KMS-11 (cell line): ENCODE data around the gene ITCH.

Source experiments
- H2AFZ ChIP-seq: fragments of 200-600 bp; sonication (generic); 2 replicates; pipeline ENCODE4 v1.6.1; 2016; ENCODE audit warnings: antibody characterized with exemption, mixed run types, low read depth
- H3K27ac ChIP-seq: fragments of 200-600 bp; sonication (generic); 2 replicates; pipeline ENCODE4 v1.6.1; 2016; ENCODE audit warnings: mild to moderate bottlenecking, mixed run types
- H3K27me3 ChIP-seq: fragments of 200-600 bp; sonication (generic); 2 replicates; pipeline ENCODE4 v1.6.1; 2017; ENCODE audit warnings: mild to moderate bottlenecking, low read depth, mixed run types, moderate library complexity; ENCODE audit not compliant: insufficient read depth
- H3K36me3 ChIP-seq: fragments of 200-600 bp; sonication (generic); 2 replicates; pipeline ENCODE4 v1.6.1; 2017; ENCODE audit warnings: mild to moderate bottlenecking, mixed run types; ENCODE audit not compliant: insufficient read depth
- H3K4me1 ChIP-seq: fragments of 200-600 bp; sonication (generic); 2 replicates; pipeline ENCODE4 v1.6.1; 2016; ENCODE audit warnings: mild to moderate bottlenecking, low read depth, mixed run types; ENCODE audit not compliant: poor library complexity, severe bottlenecking
- H3K4me2 ChIP-seq: fragments of 200-600 bp; sonication (generic); 2 replicates; pipeline ENCODE4 v1.7.0; 2016; ENCODE audit warnings: mild to moderate bottlenecking, mixed run types
- H3K4me3 ChIP-seq: fragments of 200-600 bp; sonication (generic); IDR thresholded peaks from 2 replicates; pipeline ENCODE4 v1.6.1; 2017; ENCODE audit warnings: low read depth, low read length, mixed read lengths; ENCODE audit not compliant: insufficient read depth
- H3K79me2 ChIP-seq: fragments of 200-600 bp; sonication (generic); 2 replicates; pipeline ENCODE4 v1.6.1; 2016; ENCODE audit warnings: low read depth, mixed run types; ENCODE audit not compliant: insufficient read depth
- H3K9ac ChIP-seq: fragments of 200-600 bp; sonication (generic); 2 replicates; pipeline ENCODE4 v1.6.1; 2016; ENCODE audit warnings: mild to moderate bottlenecking, mixed run types
- H4K20me1 ChIP-seq: fragments of 200-600 bp; sonication (generic); 2 replicates; pipeline ENCODE4 v1.6.1; 2016; ENCODE audit warnings: mild to moderate bottlenecking, mixed run types; ENCODE audit not compliant: insufficient read depth
- TF ChIP-seq, protein P1 (sequence below): fragments of 200-600 bp; sonication (generic); conservative IDR thresholded peaks from 2 replicates; pipeline ENCODE4 v1.6.1; 2017; ENCODE audit warnings: low read depth, mild to moderate bottlenecking, antibody characterized with exemption, low read length, moderate library complexity, mixed read lengths

Gene ITCH

DNA sequence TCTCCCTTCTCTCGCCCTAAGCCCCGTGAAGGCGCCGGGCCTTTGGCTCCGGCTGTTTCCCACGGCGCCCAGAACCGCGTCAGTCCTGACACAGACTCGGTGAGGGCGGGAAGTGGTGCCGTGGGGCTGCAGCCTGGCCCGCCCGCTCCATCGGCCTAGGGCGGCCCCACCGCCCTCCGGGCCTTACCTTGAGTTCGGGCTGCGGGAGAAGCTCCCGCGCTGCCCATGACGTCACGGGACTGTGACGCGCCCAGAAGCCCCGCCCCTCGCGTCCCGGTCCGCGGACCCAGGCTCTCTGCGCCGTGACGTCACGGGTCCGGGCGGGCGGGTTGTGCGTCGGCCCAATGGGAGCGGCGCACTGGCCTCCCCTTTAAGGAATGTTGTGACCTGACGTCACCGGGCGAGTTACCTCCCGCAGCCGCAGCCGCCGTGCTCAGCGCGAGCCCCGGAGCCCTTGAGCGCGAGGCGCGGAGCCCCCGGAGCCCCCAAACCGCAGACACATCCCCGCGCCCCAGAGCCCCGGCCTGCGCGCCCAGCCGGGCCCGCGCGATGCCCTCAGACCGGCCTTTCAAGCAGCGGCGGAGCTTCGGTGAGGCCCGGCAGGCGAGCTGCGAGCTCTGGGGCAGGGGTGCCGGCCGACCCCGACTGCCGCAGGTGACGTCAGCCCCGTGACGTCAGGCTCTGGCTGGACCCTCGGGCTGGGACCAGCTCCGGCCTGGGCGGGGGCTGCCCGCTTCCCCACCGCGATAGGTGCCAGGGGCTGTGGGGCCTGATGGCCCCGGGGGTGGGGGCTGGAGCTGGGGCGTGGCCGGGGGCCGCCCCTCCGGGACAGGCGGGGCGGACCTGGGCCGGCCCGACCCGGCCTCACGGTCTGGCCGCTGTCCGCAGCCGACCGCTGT, 195.5 kb downstream of the ITCH start, which contains the start of gene MAP1LC3A:
TSS of gene MAP1LC3A (plus strand) at position 399 of the 899 bp plus-strand sequence. CDS start at position 550, 151 bp downstream.
- no peak within 1 kb of the TSS for H3K27ac ChIP-seq
- TF ChIP-seq, protein P1, sequence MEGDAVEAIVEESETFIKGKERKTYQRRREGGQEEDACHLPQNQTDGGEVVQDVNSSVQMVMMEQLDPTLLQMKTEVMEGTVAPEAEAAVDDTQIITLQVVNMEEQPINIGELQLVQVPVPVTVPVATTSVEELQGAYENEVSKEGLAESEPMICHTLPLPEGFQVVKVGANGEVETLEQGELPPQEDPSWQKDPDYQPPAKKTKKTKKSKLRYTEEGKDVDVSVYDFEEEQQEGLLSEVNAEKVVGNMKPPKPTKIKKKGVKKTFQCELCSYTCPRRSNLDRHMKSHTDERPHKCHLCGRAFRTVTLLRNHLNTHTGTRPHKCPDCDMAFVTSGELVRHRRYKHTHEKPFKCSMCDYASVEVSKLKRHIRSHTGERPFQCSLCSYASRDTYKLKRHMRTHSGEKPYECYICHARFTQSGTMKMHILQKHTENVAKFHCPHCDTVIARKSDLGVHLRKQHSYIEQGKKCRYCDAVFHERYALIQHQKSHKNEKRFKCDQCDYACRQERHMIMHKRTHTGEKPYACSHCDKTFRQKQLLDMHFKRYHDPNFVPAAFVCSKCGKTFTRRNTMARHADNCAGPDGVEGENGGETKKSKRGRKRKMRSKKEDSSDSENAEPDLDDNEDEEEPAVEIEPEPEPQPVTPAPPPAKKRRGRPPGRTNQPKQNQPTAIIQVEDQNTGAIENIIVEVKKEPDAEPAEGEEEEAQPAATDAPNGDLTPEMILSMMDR: no peak

DNA sequence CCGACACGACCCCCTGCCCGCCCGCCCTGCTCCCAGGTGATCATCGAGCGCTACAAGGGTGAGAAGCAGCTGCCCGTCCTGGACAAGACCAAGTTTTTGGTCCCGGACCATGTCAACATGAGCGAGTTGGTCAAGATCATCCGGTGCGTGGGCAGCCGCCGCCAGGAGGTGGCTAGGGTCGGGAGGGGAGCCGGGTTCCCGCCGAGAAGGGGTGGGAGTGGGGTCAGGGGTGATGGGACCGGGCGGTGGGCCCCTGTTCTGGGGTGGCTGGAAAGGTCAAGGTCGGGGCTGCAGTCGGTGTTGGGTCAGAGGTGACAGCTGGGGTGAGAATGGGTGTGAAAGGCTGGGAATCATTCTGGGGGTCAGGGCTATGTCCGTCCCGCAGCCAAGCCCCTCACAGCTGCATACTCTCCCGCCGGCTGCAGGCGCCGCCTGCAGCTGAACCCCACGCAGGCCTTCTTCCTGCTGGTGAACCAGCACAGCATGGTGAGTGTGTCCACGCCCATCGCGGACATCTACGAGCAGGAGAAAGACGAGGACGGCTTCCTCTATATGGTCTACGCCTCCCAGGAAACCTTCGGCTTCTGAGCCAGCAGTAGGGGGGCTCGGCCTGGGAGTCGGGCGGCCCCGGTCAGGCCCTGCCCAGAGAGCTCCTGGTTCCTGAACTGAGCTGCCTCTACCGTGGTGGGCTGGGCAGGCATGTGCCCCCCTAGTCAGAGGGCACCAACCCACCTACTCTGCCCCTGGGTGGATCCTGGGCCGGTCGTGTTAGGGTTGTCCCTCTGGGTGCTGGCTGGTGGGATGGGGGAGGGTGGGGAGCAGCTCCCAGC, 196.5 kb downstream of the ITCH start:
- H3K27ac ChIP-seq: no peak overlapping the region
- H3K36me3 ChIP-seq: no peaks in the 10 kb centered on the region
- H3K4me2 ChIP-seq: no peak overlapping the region
- no peak overlapping the region for H3K4me3 ChIP-seq
- no peak overlapping the region for H3K9ac ChIP-seq
- H3K79me2 ChIP-seq: no peaks in the 10 kb centered on the region
- no peaks in the 10 kb centered on the region for H4K20me1 ChIP-seq
- peaks cover 4% of the 10 kb centered on the region for H3K4me1 ChIP-seq
- no peaks in the 10 kb centered on the region for H3K27me3 ChIP-seq
- TF ChIP-seq, protein P1: no peak
- H2AFZ ChIP-seq: no peak overlapping the region

More for the DNA sequence above, 195.5 kb downstream of the ITCH start, which contains the start of gene MAP1LC3A:
- Histone ChIP-seq H3K4me1 (peaks cover 3% of the 10 kb centered on the region), H3K79me2 (no peaks in the 10 kb centered on the region), H3K4me2 (no peak within 1 kb of the TSS), H3K9ac (no peak within 1 kb of the TSS), H3K36me3 (no peaks in the 10 kb centered on the region), H4K20me1 (no peaks in the 10 kb centered on the region), H2AFZ (no peak within 1 kb of the TSS), H3K27me3 (no peaks in the 10 kb centered on the region), H3K4me3 (no peak within 1 kb of the TSS)

DNA sequence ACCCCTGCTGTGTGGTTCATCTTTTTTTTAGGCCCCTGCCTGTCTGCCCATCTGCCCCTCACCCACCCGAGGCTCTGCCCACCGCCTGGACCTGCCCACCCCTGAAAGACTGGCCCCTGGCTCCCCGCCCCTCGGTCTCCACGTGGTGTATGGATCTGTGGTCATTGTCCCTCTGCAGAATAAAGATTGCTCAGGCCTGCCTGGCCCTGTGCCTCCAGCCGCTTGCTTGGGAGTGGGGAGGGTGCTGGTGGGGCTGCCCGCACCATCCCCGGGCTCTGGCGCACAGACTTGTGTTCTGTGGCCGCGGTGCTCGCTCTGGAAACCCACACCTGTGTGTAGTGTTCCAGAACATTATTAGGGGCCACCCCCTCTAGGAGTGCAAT, 197.1 kb downstream of the ITCH start:
- Histone ChIP-seq H3K4me3 (no peak overlapping the region), H3K4me1 (peaks cover 10% of the 10 kb centered on the region), H3K27ac (no peak overlapping the region), H3K27me3 (no peaks in the 10 kb centered on the region), H3K9ac (no peak overlapping the region), H3K36me3 (no peaks in the 10 kb centered on the region), H2AFZ (no peak overlapping the region), H3K4me2 (no peak overlapping the region), H4K20me1 (no peaks in the 10 kb centered on the region), H3K79me2 (no peaks in the 10 kb centered on the region)
- TF ChIP-seq, protein P1: no peak

DNA sequence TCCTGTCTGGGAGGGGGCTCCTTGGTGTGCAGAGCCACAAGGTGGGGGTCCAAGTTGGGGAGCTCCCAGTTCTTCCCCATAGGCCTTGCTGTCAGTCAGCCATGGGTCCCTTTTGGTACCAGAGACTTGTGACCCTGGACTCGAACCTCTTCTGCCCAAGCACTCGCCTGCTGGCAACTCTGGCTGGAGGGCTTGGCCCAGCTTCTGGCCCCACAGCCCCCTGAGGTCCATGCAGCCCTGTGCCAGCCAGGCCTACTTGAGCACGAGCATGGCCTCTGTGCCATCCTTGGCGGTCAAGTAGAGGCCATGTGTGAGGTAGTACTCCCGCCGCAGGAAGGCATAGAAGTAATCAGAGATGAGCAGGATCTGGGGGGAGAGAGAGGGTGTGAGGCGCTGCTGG, 197.5 kb downstream of the ITCH start:
- Histone ChIP-seq H3K27me3 (no peaks in the 10 kb centered on the region), H2AFZ (no peak overlapping the region), H3K4me1 (peaks cover 11% of the 10 kb centered on the region), H3K4me3 (no peak overlapping the region), H4K20me1 (no peaks in the 10 kb centered on the region), H3K9ac (no peak overlapping the region), H3K79me2 (no peaks in the 10 kb centered on the region), H3K27ac (no peak overlapping the region), H3K36me3 (no peaks in the 10 kb centered on the region), H3K4me2 (no peak overlapping the region)
- TF ChIP-seq, protein P1: no peak
